H1 (cell line): ENCODE results near the gene LTB. TPM values are rescaled to one million over a fixed set of nuclear protein-coding genes. Genes with fewer than 3 reads are reported as not detected.
A peak's percentile ranks its signal among the peaks of the same experiment; 100 is the strongest.

Source experiments
- BACH1 ChIP-seq: IDR thresholded peaks from 2 replicates; pipeline ENCODE4 v1.6.1; 2012; ENCODE audit warnings: low read length, improper control_type of control experiment
- BRCA1 ChIP-seq: IDR thresholded peaks from 2 replicates; pipeline ENCODE4 v1.6.1; 2012; ENCODE audit warnings: low read depth, low read length, improper control_type of control experiment
- CBX8 ChIP-seq: fragments of 300-800, 300-1000 bp; sonication (generic); IDR thresholded peaks from 2 replicates; pipeline ENCODE4 v1.7.1; 2016; ENCODE audit warnings: low read depth, low read length, borderline replicate concordance
- CREB1 ChIP-seq: IDR thresholded peaks from 2 replicates; pipeline ENCODE4 v1.6.1; 2012; ENCODE audit warnings: inconsistent platforms
- CTCF ChIP-seq, 3 experiments: IDR thresholded peaks; 1 replicate in 2 of 3; 2 replicates in 1 of 3; pipeline versions ENCODE4 v1.5.1 to v1.6.1; 2011; ENCODE audit warnings: low read length in 3 of 3, mild to moderate bottlenecking in 3 of 3, inconsistent platforms in 2 of 3, low read depth in 1 of 3, moderate library complexity in 1 of 3; ENCODE audit not compliant: insufficient read depth in 1 of 3; ENCODE audit errors: control extremely low read depth in 1 of 3
- EGR1 ChIP-seq: IDR thresholded peaks from 2 replicates; pipeline ENCODE4 v1.6.1; 2011; ENCODE audit warnings: low read depth, low read length, borderline replicate concordance
- GTF2F1 ChIP-seq: IDR thresholded peaks from 2 replicates; pipeline ENCODE4 v1.6.1; 2012; ENCODE audit warnings: low read depth, low read length, improper control_type of control experiment, borderline replicate concordance
- KDM1A ChIP-seq: fragments of 200-600, 300-600 bp; sonication (generic); IDR thresholded peaks from 2 replicates; pipeline ENCODE4 v1.7.1; 2016; ENCODE audit warnings: mild to moderate bottlenecking, low read length, borderline replicate concordance
- NANOG ChIP-seq: IDR thresholded peaks from 2 replicates; pipeline ENCODE4 v1.6.1; 2011; ENCODE audit warnings: low read length, low read depth, mild to moderate bottlenecking, inconsistent platforms; ENCODE audit not compliant: insufficient read depth, poor library complexity, severe bottlenecking
- NRF1 ChIP-seq: IDR thresholded peaks from 2 replicates; pipeline ENCODE4 v1.6.1; 2011; ENCODE audit warnings: mild to moderate bottlenecking, low read depth, low read length, improper control_type of control experiment
- RFX5 ChIP-seq: IDR thresholded peaks from 2 replicates; pipeline ENCODE4 v1.6.1; 2011; ENCODE audit warnings: low read depth, low read length, improper control_type of control experiment, borderline replicate concordance
- RNF2 ChIP-seq: fragments of 200-900, 300-1000 bp; sonication (generic); IDR thresholded peaks from 2 replicates; pipeline ENCODE4 v1.7.1; 2016; ENCODE audit warnings: borderline replicate concordance, low read depth, mild to moderate bottlenecking, antibody characterized with exemption, low read length; ENCODE audit not compliant: poor library complexity, severe bottlenecking; ENCODE audit errors: missing control alignments
- RXRA ChIP-seq: IDR thresholded peaks from 2 replicates; pipeline ENCODE4 v1.6.1; 2011; ENCODE audit warnings: low read depth, mild to moderate bottlenecking, low read length, moderate library complexity; ENCODE audit not compliant: insufficient read depth
- SAP30 ChIP-seq: fragments of 300-600 bp; sonication (generic); IDR thresholded peaks from 2 replicates; pipeline ENCODE4 v1.7.1; 2012; ENCODE audit warnings: low read length, moderate library complexity, mild to moderate bottlenecking, inconsistent platforms; ENCODE audit not compliant: insufficient read depth, insufficient replicate concordance
- SIN3A ChIP-seq, 2 experiments: IDR thresholded peaks in 1 of 2; conservative IDR thresholded peaks in 1 of 2; 2 replicates each; pipeline ENCODE4 v1.6.1; 2011 to 2012; ENCODE audit warnings: low read length in 2 of 2, improper control_type of control experiment in 1 of 2, low read depth in 1 of 2, mild to moderate bottlenecking in 1 of 2
- TAF7 ChIP-seq: optimal IDR thresholded peaks from 2 replicates; pipeline ENCODE3; 2011; ENCODE audit warnings: low read depth, mild to moderate bottlenecking, inconsistent platforms, low read length, moderate library complexity, borderline replicate concordance
- TBP ChIP-seq: IDR thresholded peaks from 2 replicates; pipeline ENCODE4 v1.6.1; 2011; ENCODE audit warnings: low read depth, low read length, improper control_type of control experiment
- TCF12 ChIP-seq: IDR thresholded peaks from 2 replicates; pipeline ENCODE4 v1.6.1; 2011; ENCODE audit warnings: low read depth, mild to moderate bottlenecking, low read length
- TEAD4 ChIP-seq: IDR thresholded peaks from 2 replicates; pipeline ENCODE4 v1.6.1; 2012; ENCODE audit warnings: low read depth, low read length, inconsistent platforms, mixed read lengths
- polyA plus RNA-seq, 7 experiments: library from polyadenylated mRNA; depleted of rRNA in 3 of 7; stranded (reverse) in 5 of 7; unstranded in 2 of 7; fragments of >200 nt in 5 of 7; fragments of 200-250 nt in 2 of 7; gene quantifications; 1 replicate in 5 of 7; 2 replicates in 1 of 7; 4 replicates in 1 of 7; pipeline versions ENCODE4 v1.2.1 to v1.2.3, GENCODE V29; 2011 to 2013; ENCODE audit warnings: missing spikeins in 2 of 7, mixed read lengths in 2 of 7
- total RNA-seq: library from RNA; stranded (reverse); fragmentation: NEBNext Ultra II Directional; extraction: Animal tissue kit (Norgen Biotek cat#: 25700); gene quantifications from 2 replicates; pipeline ENCODE4 v1.2.1, GENCODE V29; 2021
- TF ChIP-seq, protein P1 (sequence below): IDR thresholded peaks from 2 replicates; pipeline ENCODE4 v1.6.1; 2012; ENCODE audit warnings: inconsistent platforms

The LTB gene
- total and polyA plus RNA-seq, 2 of the 8 experiments (the other 6 are each of a cell fraction or from before 2014, with no cell fraction given) = 0.43 to 0.47 TPM

DNA sequence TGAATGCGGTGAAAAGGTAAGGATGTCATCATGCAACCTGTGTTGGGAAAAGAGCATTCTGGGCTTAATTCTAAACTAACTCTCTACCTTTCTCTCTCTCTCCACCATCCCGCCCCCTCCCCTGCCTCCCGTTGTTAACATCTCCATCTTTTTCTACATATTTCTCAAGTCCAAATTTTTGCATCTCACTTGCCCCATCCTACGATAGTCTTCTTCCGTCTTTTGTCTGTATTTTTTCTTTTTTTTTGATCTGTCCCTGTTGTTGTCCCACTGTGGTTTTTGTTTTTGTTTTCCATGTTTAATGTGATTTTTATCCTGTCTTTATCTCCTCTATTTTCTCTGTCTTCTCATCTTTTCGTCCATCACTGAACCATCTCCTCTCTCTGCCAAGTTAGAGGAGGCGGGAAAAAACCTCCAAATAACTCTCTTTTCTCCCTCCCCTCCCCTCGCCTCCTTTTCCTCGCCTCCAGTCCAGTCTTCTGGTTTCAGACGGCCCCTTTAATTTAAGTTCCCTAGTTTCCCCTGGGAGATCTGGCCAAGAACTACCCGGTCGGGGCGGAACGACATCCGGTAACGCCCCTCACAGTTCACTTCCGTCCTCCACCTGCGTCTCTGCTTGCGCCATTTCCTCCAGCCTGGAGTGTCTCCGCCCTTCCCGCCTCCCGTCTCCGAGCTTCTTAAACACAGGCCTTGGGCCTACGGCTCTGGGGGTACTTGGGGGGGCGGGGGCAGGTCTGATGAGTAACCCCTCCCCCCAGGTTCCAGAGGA is 35.1 kb downstream of the LTB start, which contains the start of gene NFKBIL1 (continued):
- TF ChIP-seq KDM1A (no peak), CBX8 (no peak), NANOG (peak; percentile 2), TAF7 (no peak), RFX5 (no peak), SIN3A (conservative IDR thresholded peaks at IDR 0.05 in 1 of 2, IDR thresholded peaks at IDR 0.05 in 1 of 2; ENCODE audit: low read depth in 1 of 2, low read length in 2 of 2) (peak in 1 of 2 experiments; percentile 80; a peak in 2 of 4 replicates), RNF2 (no peak), CREB1 (peak; percentile 85), GTF2F1 (no peak), CTCF (IDR thresholded peaks at IDR 0.05; ENCODE audit: control extremely low read depth in 1 of 3, insufficient read depth in 1 of 3, low read depth in 1 of 3, low read length in 3 of 3) (no peak), TEAD4 (no peak), SAP30 (no peak), EGR1 (peak; percentile 47; the same call in 1 of the 2 replicates), NRF1 (no peak), TCF12 (no peak), BACH1 (no peak), RXRA (no peak), TBP (peak; percentile 86), BRCA1 (no peak; the same call in 1 of the 2 replicates)
- TF ChIP-seq, protein P1, sequence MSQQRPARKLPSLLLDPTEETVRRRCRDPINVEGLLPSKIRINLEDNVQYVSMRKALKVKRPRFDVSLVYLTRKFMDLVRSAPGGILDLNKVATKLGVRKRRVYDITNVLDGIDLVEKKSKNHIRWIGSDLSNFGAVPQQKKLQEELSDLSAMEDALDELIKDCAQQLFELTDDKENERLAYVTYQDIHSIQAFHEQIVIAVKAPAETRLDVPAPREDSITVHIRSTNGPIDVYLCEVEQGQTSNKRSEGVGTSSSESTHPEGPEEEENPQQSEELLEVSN = peak; percentile 23; the same call in 1 of the 2 replicates
